ENCODE data around the gene MEAF6.

DNA sequence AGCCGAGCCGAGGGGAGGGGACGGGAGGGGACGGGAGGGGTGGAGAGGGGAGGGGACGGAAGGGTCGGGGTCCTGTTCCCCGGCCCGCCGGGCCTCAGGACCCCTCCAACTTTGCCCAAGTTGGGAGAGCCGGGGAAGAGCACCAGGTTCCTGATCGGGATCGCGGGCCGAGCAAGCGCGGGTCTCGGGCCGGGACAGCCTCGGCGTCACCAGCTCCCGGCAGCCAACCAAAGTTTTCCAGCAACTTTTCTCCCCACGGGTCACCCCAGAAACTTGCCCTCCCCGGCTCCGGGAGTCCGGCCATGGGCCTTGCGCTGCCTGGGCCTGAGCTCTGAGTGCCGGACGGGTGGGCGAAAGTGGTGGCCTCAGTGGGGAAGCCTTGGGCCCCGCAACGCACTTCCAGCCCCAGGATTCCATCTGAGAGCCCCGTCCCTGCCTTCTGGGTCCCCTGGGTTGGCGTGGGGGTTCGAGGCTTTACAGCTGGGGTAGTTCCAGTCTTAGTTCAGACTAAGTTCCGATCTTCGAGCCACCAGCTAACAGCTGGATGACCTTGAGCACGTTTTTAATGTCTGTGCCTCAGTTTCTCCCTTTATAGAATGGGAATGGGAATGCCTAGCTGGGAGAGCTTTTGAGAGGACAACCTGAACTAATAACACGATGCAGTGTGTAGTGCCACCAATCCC lies 39.7 kb downstream of the MEAF6 start:
- TF ChIP-seq POLR2A (IDR thresholded peaks at IDR 0.05; ENCODE audit: low read depth, low read length) = peak; percentile 75
- TF ChIP-seq TAF1 (IDR thresholded peaks at IDR 0.05; ENCODE audit: borderline replicate concordance, low read depth, low read length) = no peak
- peak; percentile 16 for TF ChIP-seq POLR2AphosphoS5 (IDR thresholded peaks at IDR 0.05; ENCODE audit: low read depth, low read length)

Data from GM12892 (cell line).